ENCODE measurements around the gene MLH3. TPM values are rescaled to one million over a fixed set of nuclear protein-coding genes. Genes with fewer than 3 reads are reported as not detected.
A peak's percentile ranks its signal among the peaks of the same experiment; 100 is the strongest.
"Not testable (repeated sequence)": the region's sequence is repeated elsewhere in the genome, so short reads cannot be mapped to it uniquely, and the experiment has no call there.

MLH3 gene
- total RNA-seq, 1 donor from 2014 or later: 44.2 TPM

- DNase-seq (ENCODE audit: low spot score): no peak
Measured at GRCh38 chr14:75030147-75030546, 21.1 kb downstream of the MLH3 start.

GRCh38 chr14:75025876-75026275 is 25.4 kb downstream of the MLH3 start:
- no peak for DNase-seq (ENCODE audit: low spot score)

GRCh38 chr14:75025082-75025481 is 26.2 kb downstream of the MLH3 start:
- DNase-seq (ENCODE audit: low spot score): no peak

- DNase-seq (ENCODE audit: low spot score): no peak
Measured at GRCh38 chr14:75023108-75023507, 28.2 kb downstream of the MLH3 start.

GRCh38 chr14:75022655-75023054 is 28.6 kb downstream of the MLH3 start:
- no peak for DNase-seq (ENCODE audit: low spot score)

- DNase-seq (ENCODE audit: low spot score): no peak
Measured at GRCh38 chr14:75018694-75019093, 32.6 kb downstream of the MLH3 start.

- DNase-seq (ENCODE audit: low spot score): no peak
Measured at GRCh38 chr14:75016815-75017214, 34.5 kb downstream of the MLH3 start.

- DNase-seq (ENCODE audit: low spot score): no peak
Measured at GRCh38 chr14:75015496-75015895, 35.8 kb downstream of the MLH3 start.

GRCh38 chr14:75013290-75013689 is 38.0 kb downstream of the MLH3 start:
- DNase-seq (ENCODE audit: low spot score): no peak

GRCh38 chr14:75011356-75011994 is 39.8 kb downstream of the MLH3 start:
- DNase-seq (ENCODE audit: low spot score): no peak

- no peak for DNase-seq (ENCODE audit: low spot score)
Measured at GRCh38 chr14:75010472-75011093, 40.7 kb downstream of the MLH3 start.

- DNase-seq (ENCODE audit: low spot score): no peak
Measured at GRCh38 chr14:75009176-75009575, 42.1 kb downstream of the MLH3 start.

- no peak for DNase-seq (ENCODE audit: low spot score)
Measured at GRCh38 chr14:75005357-75005756, 45.9 kb downstream of the MLH3 start.

GRCh38 chr14:75003250-75004027 is 47.8 kb downstream of the MLH3 start:
- DNase-seq (ENCODE audit: low spot score): no peak

GRCh38 chr14:75002392-75003249 is 48.6 kb downstream of the MLH3 start, which contains the start of gene EIF2B2:
Gene EIF2B2, plus strand, starts transcription at chr14:75002921. Its CDS starts 70 bp downstream, at chr14:75002991.
- DNase-seq (ENCODE audit: low spot score): peak; percentile 99

GRCh38 chr14:75001899-75002298 is 49.4 kb downstream of the MLH3 start:
- no peak for DNase-seq (ENCODE audit: low spot score)

GRCh38 chr14:75001261-75001660 is 50.0 kb downstream of the MLH3 start:
- DNase-seq (ENCODE audit: low spot score): no peak

- DNase-seq (ENCODE audit: low spot score): not testable (repeated sequence)
Measured at GRCh38 chr14:74995781-74996180, 55.5 kb downstream of the MLH3 start.

- DNase-seq (ENCODE audit: low spot score): not testable (repeated sequence)
Measured at GRCh38 chr14:74994182-74994581, 57.1 kb downstream of the MLH3 start.

- no peak for DNase-seq (ENCODE audit: low spot score)
Measured at GRCh38 chr14:74988993-74989392, 62.3 kb downstream of the MLH3 start.

- no peak for DNase-seq (ENCODE audit: low spot score)
Measured at GRCh38 chr14:74988131-74988530, 63.1 kb downstream of the MLH3 start.

GRCh38 chr14:74985806-74986205 is 65.5 kb downstream of the MLH3 start:
- DNase-seq (ENCODE audit: low spot score): no peak
